Endothelial cell of umbilical vein (primary cell): ENCODE data around the gene MYL3. TPM values are rescaled to one million over a fixed set of nuclear protein-coding genes. Genes with fewer than 3 reads are reported as not detected.
A peak's percentile ranks its signal among the peaks of the same experiment; 100 is the strongest.

Experiments
- BruUV-seq: library from RNA; stranded (reverse); fragments of 400-500 nt; replicated peaks from 2 replicates; lab custom pipeline; 2021; lab: Mats Ljungman, UMichigan
- CTCF ChIA-PET: fragments of 300-600, 350-600 bp; sonication (Branson Sonifier 250); formaldehyde crosslinking; loops from one replicate; lab custom pipeline; 2021; ENCODE audit warnings: antibody characterized with exemption, inconsistent platforms; lab: Charles Lee
- POLR2A ChIA-PET: fragments of 300-600, 350-600 bp; sonication (Branson Sonifier 250); formaldehyde crosslinking; loops from one replicate; lab custom pipeline; 2021; ENCODE audit warnings: antibody characterized with exemption, inconsistent platforms; lab: Charles Lee
- DNase-seq: peaks from one replicate; pipeline ENCODE4 v3.0.0-alpha.2; 2011; ENCODE audit warnings: low read depth, low spot score
- FAIRE-seq: peaks from 2 replicates; lab custom pipeline; 2011; peaks lifted over from hg19 to GRCh38; lab: Jason Lieb, UNC
- H2AFZ ChIP-seq: 2 replicates; pipeline ENCODE4 v1.6.0; 2012; ENCODE audit warnings: low read depth, low read length, control low read depth, inconsistent platforms
- H3K27ac ChIP-seq: 2 replicates; pipeline ENCODE4 v1.5.1; 2011; ENCODE audit warnings: low read depth, mild to moderate bottlenecking, control low read depth, low read length, moderate library complexity; ENCODE audit not compliant: insufficient read depth
- H3K27me3 ChIP-seq, 2 experiments: 2 replicates each; pipeline versions ENCODE4 v1.6.0 to v1.6.1; 2011; ENCODE audit warnings: low read length in 2 of 2, mixed read lengths in 1 of 2; ENCODE audit not compliant: control insufficient read depth in 2 of 2, insufficient read depth in 2 of 2
- H3K36me3 ChIP-seq, 2 experiments: 2 replicates in 1 of 2; 3 replicates in 1 of 2; pipeline ENCODE4 v1.5.1; 2011; ENCODE audit warnings: low read length in 2 of 2, mild to moderate bottlenecking in 1 of 2, moderate library complexity in 1 of 2; ENCODE audit not compliant: control insufficient read depth in 2 of 2, insufficient read depth in 2 of 2; ENCODE audit errors: extremely low read depth in 1 of 2
- H3K4me1 ChIP-seq: 3 replicates; pipeline ENCODE4 v1.5.1; 2011; ENCODE audit warnings: mild to moderate bottlenecking, low read length; ENCODE audit not compliant: control insufficient read depth, insufficient read depth; ENCODE audit errors: extremely low read depth
- H3K4me2 ChIP-seq: 2 replicates; pipeline ENCODE4 v1.6.1; 2011; ENCODE audit warnings: low read length, control low read depth, mixed read lengths; ENCODE audit not compliant: insufficient read depth
- H3K4me3 ChIP-seq, 3 experiments: fragments of 200-600 bp in 1 of 3; sonication (generic), shearing (Covaris generic) in 1 of 3; replicated peaks in 1 of 3; 2 replicates each; pipeline ENCODE4 v1.5.1; 2011 to 2016; ENCODE audit warnings: control low read depth in 3 of 3, low read length in 3 of 3, mild to moderate bottlenecking in 2 of 3, inconsistent platforms in 1 of 3, low read depth in 1 of 3, moderate library complexity in 1 of 3; ENCODE audit not compliant: insufficient read depth in 1 of 3
- H3K79me2 ChIP-seq: 2 replicates; pipeline ENCODE4 v1.6.0; 2012; ENCODE audit warnings: low read length, inconsistent platforms; ENCODE audit not compliant: control insufficient read depth, insufficient read depth
- H3K9ac ChIP-seq: replicated peaks from 2 replicates; pipeline ENCODE3; 2011; ENCODE audit warnings: low read length, control low read depth; ENCODE audit not compliant: insufficient read depth; ENCODE audit errors: extremely low read depth
- H3K9me1 ChIP-seq: replicated peaks from 3 replicates; pipeline ENCODE4 v1.6.0; 2011; ENCODE audit warnings: mild to moderate bottlenecking, low read length; ENCODE audit not compliant: control insufficient read depth, insufficient read depth; ENCODE audit errors: extremely low read depth
- H3K9me3 ChIP-seq: replicated peaks from 2 replicates; pipeline ENCODE4 v1.5.1; 2012; ENCODE audit warnings: low read length, inconsistent platforms; ENCODE audit not compliant: control insufficient read depth, insufficient read depth
- H4K20me1 ChIP-seq: replicated peaks from 2 replicates; pipeline ENCODE3; 2011; ENCODE audit warnings: mild to moderate bottlenecking, low read length; ENCODE audit not compliant: control insufficient read depth, insufficient read depth; ENCODE audit errors: extremely low read depth
- CTCF ChIP-seq, 2 donors: IDR thresholded peaks; 1 replicate in 1 of 2; 2 replicates in 1 of 2; pipeline ENCODE4 v1.5.1; 2011; ENCODE audit warnings: low read length in 2 of 2, mild to moderate bottlenecking in 2 of 2, moderate library complexity in 2 of 2, control low read depth in 1 of 2, inconsistent platforms in 1 of 2, low read depth in 1 of 2; ENCODE audit not compliant: insufficient read depth in 1 of 2; ENCODE audit errors: extremely low read depth in 1 of 2
- EZH2 ChIP-seq: IDR thresholded peaks from 2 replicates; pipeline ENCODE4 v1.6.1; 2012; ENCODE audit warnings: borderline replicate concordance, low read depth, mild to moderate bottlenecking, moderate library complexity, low read length, inconsistent platforms; ENCODE audit not compliant: severe bottlenecking
- FOS ChIP-seq: IDR thresholded peaks from 2 replicates; pipeline ENCODE4 v1.6.1; 2011; ENCODE audit warnings: mild to moderate bottlenecking, low read length, moderate library complexity, borderline replicate concordance; ENCODE audit not compliant: insufficient read depth
- GATA2 ChIP-seq: IDR thresholded peaks from 2 replicates; pipeline ENCODE4 v1.7.0; 2011; ENCODE audit warnings: low read depth, mild to moderate bottlenecking, moderate library complexity, mixed read lengths, low read length; ENCODE audit not compliant: insufficient read length, insufficient read depth
- JUN ChIP-seq: IDR thresholded peaks from 2 replicates; pipeline ENCODE4 v1.6.1; 2011; ENCODE audit warnings: borderline replicate concordance, low read depth; ENCODE audit not compliant: insufficient read length, insufficient read depth
- MAX ChIP-seq: IDR thresholded peaks from 2 replicates; pipeline ENCODE4 v1.6.1; 2011; ENCODE audit not compliant: insufficient read depth, insufficient read length
- MYC ChIP-seq: IDR thresholded peaks from one replicate; pipeline ENCODE4 v1.6.1; 2011; ENCODE audit warnings: mild to moderate bottlenecking, low read depth, low read length
- dilution Hi-C: fragments of 300-500 bp; cut with MboI; formaldehyde crosslinking; loops from one replicate; pipeline ENCODE4 v1.15.0; 2019; ENCODE audit warnings: low sequenced_read_pairs; ENCODE audit not compliant: extremely low pct_ligation_motif_present
- intact Hi-C: fragments of 100-400 bp; cut with micrococcal nuclease; formaldehyde crosslinking; loops from one replicate; pipeline ENCODE4 v1.10.0; 2022
- polyA plus RNA-seq, 4 experiments: library from polyadenylated mRNA; depleted of rRNA in 3 of 4; stranded (reverse) in 3 of 4; unstranded in 1 of 4; fragments of >200 nt; gene quantifications; 2 replicates each; pipeline versions ENCODE4 v1.2.1 to v1.2.3, GENCODE V29; 2011 to 2012; ENCODE audit warnings: missing spikeins in 1 of 4
- total RNA-seq: library from RNA; stranded (reverse); gene quantifications from 2 replicates; pipeline ENCODE4 v1.2.3, GENCODE V29; 2021

Gene MYL3
- total and polyA plus RNA-seq, 2 donors (not counting 3 experiments of a cell fraction or from before 2014, with no cell fraction given): not detected

- peak overlapping the region; percentile 51 for H3K4me2 ChIP-seq
- peak; percentile 74 for DNase-seq
Observed at GRCh38 chr3:46892285-46893145, 29.3 kb upstream of the MYL3 start.

More at GRCh38 chr3:46892285-46893145, 29.3 kb upstream of the MYL3 start:
- H3K27ac ChIP-seq: no peak overlapping the region
- peak overlapping the region in 1 of 3 experiments; percentile 33 for H3K4me3 ChIP-seq
- CTCF ChIA-PET: interaction anchor here (1.1 to 4.4 kb wide), 8 partner anchors 7 to 187 kb away, joined by 3 to 31 read pairs (median 6); partner anchors contain the start of gene PTH1R
- H3K36me3 ChIP-seq: no peaks in the 10 kb centered on the region
- peak; percentile 96 for FAIRE-seq
- H3K9me3 ChIP-seq: no peaks in the 10 kb centered on the region
- no peaks in the 10 kb centered on the region for H3K27me3 ChIP-seq
- BruUV-seq: no TSS peak
- no peak overlapping the region for H3K9ac ChIP-seq
- POLR2A ChIA-PET: no interaction called here
- H4K20me1 ChIP-seq: no peaks in the 10 kb centered on the region
- H3K79me2 ChIP-seq: no peaks in the 10 kb centered on the region
- H3K9me1 ChIP-seq: no peaks in the 10 kb centered on the region
- dilution Hi-C loops (no loop called here), intact Hi-C loops (loop anchor here (1.0 to 10.0 kb wide), 3 partner anchors 10 to 408 kb away; no protein-coding TSS in a partner anchor)
- peaks cover 6% of the 10 kb centered on the region for H3K4me1 ChIP-seq
- TF ChIP-seq GATA2: no peak
- no peak for TF ChIP-seq EZH2
- no peak for TF ChIP-seq JUN
- TF ChIP-seq FOS: no peak
- peak; percentile 38 for TF ChIP-seq MAX
- peak; percentile 25 for TF ChIP-seq MYC
- TF ChIP-seq CTCF (IDR thresholded peaks at IDR 0.05; ENCODE audit: extremely low read depth in 1 of 2, insufficient read depth in 1 of 2, low read depth in 1 of 2, low read length in 2 of 2): no peak
- H2AFZ ChIP-seq: peak overlapping the region; percentile 15
